Measurements from ENCODE around the gene DPEP2.
"Not testable (repeated sequence)": the region's sequence is repeated elsewhere in the genome, so short reads cannot be mapped to it uniquely, and the experiment has no call there.

DPEP2 gene, protein sequence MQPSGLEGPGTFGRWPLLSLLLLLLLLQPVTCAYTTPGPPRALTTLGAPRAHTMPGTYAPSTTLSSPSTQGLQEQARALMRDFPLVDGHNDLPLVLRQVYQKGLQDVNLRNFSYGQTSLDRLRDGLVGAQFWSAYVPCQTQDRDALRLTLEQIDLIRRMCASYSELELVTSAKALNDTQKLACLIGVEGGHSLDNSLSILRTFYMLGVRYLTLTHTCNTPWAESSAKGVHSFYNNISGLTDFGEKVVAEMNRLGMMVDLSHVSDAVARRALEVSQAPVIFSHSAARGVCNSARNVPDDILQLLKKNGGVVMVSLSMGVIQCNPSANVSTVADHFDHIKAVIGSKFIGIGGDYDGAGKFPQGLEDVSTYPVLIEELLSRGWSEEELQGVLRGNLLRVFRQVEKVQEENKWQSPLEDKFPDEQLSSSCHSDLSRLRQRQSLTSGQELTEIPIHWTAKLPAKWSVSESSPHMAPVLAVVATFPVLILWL

DNA sequence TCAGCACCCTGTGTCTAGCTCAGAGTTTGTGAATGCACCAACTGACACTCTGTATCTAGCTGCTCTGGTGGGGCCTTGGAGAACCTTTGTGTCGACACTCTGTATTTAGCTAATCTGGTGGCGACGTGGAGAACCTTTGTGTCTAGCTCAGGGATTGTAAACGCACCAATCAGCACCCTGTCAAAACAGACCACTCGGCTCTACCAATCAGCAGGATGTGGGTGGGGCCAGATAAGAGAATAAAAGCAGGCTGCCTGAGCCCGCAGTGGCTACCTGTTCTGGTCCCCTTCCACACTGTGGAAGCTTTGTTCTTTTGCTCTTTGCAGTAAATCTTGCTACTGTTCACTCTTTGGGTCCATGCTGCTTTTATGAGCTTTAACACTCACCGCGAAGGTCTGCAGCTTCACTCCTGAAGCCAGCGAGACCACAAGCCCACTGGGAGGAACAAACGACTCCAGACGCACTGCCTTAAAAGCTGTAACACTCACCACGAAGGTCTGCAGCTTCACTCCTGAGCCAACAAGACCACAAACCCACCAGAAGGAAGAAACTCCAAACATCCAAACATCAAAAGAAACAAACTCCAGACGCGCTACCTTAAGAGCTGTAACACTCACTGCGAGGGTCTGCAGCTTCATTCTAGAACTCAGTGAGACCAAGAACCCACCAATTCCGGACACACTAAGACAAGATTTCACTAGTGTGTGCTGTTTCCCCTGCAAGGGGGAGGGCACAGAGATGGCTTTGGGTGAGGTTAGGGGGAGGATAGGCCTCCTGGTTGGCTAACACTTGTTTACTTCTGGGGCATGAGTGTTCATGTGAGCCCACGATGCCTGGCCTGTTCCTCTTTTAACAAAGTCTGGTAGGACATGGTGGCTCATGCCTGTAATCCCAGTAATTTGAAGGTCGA is at the start of gene DPEP2:
Gene DPEP2, minus strand, starts transcription at position 706 of the 910 bp plus-strand sequence. CDS start 6,272 bp downstream, outside the sequence.
- not testable (repeated sequence) for H3K4me3 ChIP-seq (ENCODE audit: low read depth, low read length); H3K79me2 ChIP-seq (ENCODE audit: control insufficient read depth, insufficient read depth, low read length, unreplicated experiment); H3K36me3 ChIP-seq (ENCODE audit: insufficient read depth, low read length); H3K27me3 ChIP-seq (ENCODE audit: insufficient read depth, low read length); H2AFZ ChIP-seq (ENCODE audit: low read length, unreplicated experiment); H3K27ac ChIP-seq (ENCODE audit: low read depth, low read length)
- H3K4me1 ChIP-seq (ENCODE audit: control insufficient read depth, insufficient read depth, low read length, unreplicated experiment): peaks cover 21% of the 10 kb centered on the region

DNA sequence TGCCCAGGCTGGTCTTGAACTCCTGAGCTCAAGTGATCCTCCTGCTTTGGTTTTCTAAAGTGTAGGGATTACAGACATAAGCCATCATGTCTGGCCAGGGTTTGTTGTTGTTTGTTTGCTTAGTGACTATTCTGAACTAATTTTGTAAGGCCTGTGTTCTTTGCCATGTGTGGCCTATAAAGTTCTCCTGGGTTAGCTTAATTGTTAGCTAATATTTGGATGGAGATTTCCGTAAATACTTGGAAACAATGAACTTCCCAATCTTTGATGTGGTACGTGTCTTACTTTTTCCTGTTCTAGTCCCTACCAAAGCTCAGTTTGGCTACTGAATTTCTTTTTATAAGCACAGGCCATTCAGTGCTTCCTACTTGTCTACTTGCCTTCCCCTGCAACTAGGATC is 48.7 kb upstream of the DPEP2 start:
- H2AFZ ChIP-seq (ENCODE audit: low read length, unreplicated experiment): no peak overlapping the region
- H3K79me2 ChIP-seq (ENCODE audit: control insufficient read depth, insufficient read depth, low read length, unreplicated experiment): no peaks in the 10 kb centered on the region
- H3K27ac ChIP-seq (ENCODE audit: low read depth, low read length): no peak overlapping the region
- H3K4me1 ChIP-seq (ENCODE audit: control insufficient read depth, insufficient read depth, low read length, unreplicated experiment): no peaks in the 10 kb centered on the region
- 0 out of 2 replicates have a peak, but pooled peaks cover 11% of the 10 kb centered on the region for H3K36me3 ChIP-seq (ENCODE audit: insufficient read depth, low read length)
- no peaks in the 10 kb centered on the region for H3K27me3 ChIP-seq (ENCODE audit: insufficient read depth, low read length)
- H3K4me3 ChIP-seq (ENCODE audit: low read depth, low read length): no peak overlapping the region

DNA sequence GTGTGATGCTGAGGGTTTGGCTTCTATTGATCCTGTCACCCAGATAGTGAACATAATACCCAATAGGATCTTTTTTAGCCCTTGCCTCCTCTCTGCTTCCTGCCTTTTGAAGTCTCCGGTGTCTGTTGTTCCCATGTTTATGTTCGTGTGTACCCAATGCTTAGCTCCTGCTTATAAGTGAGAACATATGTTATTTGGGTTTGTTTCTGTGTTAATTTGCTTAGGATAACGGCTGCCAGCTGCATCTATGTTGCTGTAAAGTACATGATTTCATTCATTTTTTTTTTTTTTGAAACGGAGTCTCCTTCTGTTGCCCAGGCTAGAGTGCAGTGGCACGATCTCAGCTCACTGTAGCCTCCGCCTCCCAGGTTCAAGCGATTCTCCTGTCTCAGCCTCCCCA is 46.8 kb upstream of the DPEP2 start:
- no peaks in the 10 kb centered on the region for H3K27me3 ChIP-seq (ENCODE audit: insufficient read depth, low read length)
- H3K4me1 ChIP-seq (ENCODE audit: control insufficient read depth, insufficient read depth, low read length, unreplicated experiment): no peaks in the 10 kb centered on the region
- H3K27ac ChIP-seq (ENCODE audit: low read depth, low read length): no peak overlapping the region
- no peak overlapping the region for H2AFZ ChIP-seq (ENCODE audit: low read length, unreplicated experiment)
- no peaks in the 10 kb centered on the region for H3K79me2 ChIP-seq (ENCODE audit: control insufficient read depth, insufficient read depth, low read length, unreplicated experiment)
- H3K36me3 ChIP-seq (ENCODE audit: insufficient read depth, low read length): 0 out of 2 replicates have a peak, but pooled peaks cover 13% of the 10 kb centered on the region
- no peak overlapping the region for H3K4me3 ChIP-seq (ENCODE audit: low read depth, low read length)

DNA sequence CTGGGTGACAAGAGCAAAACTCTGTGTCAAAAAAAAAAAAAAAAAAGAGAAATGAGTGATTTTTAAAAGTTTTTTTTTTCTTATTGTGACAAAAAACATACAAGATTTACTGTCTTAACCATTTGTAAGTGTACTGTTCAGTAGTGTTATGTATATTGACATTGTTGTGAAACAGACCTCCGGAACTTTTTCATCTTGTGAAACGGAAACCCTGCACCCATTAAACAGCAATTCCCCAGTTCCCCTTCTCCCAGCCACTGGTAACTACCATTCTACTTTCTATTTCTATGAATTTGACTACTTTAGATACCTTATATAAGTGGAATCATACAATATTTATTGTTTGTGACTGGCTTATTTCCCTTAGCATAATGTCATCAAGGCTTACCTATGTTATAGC is 42.5 kb upstream of the DPEP2 start:
- H3K4me1 ChIP-seq (ENCODE audit: control insufficient read depth, insufficient read depth, low read length, unreplicated experiment): no peaks in the 10 kb centered on the region
- no peaks in the 10 kb centered on the region for H3K79me2 ChIP-seq (ENCODE audit: control insufficient read depth, insufficient read depth, low read length, unreplicated experiment)
- no peak overlapping the region for H2AFZ ChIP-seq (ENCODE audit: low read length, unreplicated experiment)
- no peak overlapping the region for H3K4me3 ChIP-seq (ENCODE audit: low read depth, low read length)
- no peaks in the 10 kb centered on the region for H3K27me3 ChIP-seq (ENCODE audit: insufficient read depth, low read length)
- H3K36me3 ChIP-seq (ENCODE audit: insufficient read depth, low read length): 0 out of 2 replicates have a peak, but pooled peaks cover 3% of the 10 kb centered on the region
- no peak overlapping the region for H3K27ac ChIP-seq (ENCODE audit: low read depth, low read length)

DNA sequence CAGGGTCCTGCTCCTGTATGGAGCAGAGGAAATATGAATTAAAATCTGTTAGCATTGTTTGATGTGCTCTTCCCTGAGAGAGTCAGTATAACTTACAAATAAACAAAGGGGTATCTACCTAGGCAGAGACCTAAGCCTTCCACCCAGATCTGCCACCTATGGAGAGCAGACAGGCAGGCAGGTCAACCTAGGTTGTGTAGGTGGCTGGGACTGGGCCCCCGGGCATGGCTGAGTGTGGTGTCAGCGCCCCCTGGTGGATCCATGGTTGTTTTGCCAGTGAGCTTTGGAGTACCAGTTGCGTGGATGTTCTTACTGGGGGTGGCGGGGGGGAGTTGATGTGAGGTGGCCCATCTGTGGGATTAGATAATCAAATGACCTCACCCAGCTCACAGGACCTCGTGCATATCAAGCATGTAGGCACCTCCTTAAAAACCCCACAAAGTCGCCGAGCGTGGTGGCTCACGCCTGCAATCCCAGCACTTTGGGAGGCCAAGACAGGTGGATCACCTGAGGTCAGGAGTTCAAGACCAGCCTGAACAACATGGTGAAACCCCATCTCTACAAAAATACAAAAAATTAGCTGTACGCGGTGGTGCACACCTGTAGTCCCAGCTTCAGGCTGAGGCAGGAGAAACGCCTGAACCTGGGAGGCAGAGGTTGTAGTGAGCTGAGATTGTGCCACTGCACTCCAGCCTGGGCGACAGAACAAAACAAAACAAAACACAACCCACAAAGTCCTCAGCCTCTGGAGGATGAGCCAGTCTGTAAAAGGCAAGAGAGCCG is 41.4 kb upstream of the DPEP2 start:
- Histone ChIP-seq H3K27me3 (ENCODE audit: insufficient read depth, low read length) (no peaks in the 10 kb centered on the region), H2AFZ (ENCODE audit: low read length, unreplicated experiment) (no peak overlapping the region), H3K4me1 (ENCODE audit: control insufficient read depth, insufficient read depth, low read length, unreplicated experiment) (no peaks in the 10 kb centered on the region), H3K79me2 (ENCODE audit: control insufficient read depth, insufficient read depth, low read length, unreplicated experiment) (no peaks in the 10 kb centered on the region), H3K27ac (ENCODE audit: low read depth, low read length) (no peak overlapping the region), H3K4me3 (ENCODE audit: low read depth, low read length) (no peak overlapping the region), H3K36me3 (ENCODE audit: insufficient read depth, low read length) (0 out of 2 replicates have a peak, but pooled peaks cover 3% of the 10 kb centered on the region)

DNA sequence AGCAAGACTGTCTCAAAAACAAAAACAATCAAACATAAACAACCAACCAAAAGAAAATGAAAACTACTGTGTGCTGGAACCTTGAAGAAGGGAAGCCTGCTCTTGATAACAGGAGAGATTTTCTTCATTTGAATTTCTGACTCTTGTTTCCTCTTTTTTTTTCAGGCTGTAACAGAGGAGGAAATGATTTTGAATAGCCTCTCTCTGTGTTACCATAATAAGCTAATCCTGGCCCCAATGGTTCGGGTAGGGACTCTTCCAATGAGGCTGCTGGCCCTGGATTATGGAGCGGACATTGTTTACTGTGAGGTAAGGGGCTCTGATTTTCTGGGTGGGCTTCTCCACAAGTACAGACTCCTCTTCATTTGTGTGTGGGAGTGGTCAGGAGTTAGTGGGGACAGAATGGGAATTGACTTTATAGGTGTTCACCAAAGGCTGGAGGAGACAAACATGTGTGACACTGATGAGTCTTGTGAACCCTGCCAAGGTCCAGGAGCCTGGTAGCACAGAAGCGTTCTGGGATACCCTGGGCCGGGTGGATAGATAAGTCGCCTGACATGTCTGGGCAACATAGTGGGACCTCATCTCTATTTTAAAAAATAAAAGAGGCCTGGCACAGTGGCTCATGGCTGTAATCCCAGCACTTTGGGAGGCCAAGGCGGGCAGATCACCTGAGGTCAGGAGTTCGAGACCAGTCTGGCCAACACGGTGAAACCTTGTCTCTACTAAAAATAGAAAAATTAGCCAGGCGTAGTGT is 38.7 kb upstream of the DPEP2 start:
- H2AFZ ChIP-seq (ENCODE audit: low read length, unreplicated experiment): no peak overlapping the region
- no peaks in the 10 kb centered on the region for H3K79me2 ChIP-seq (ENCODE audit: control insufficient read depth, insufficient read depth, low read length, unreplicated experiment)
- no peak overlapping the region for H3K4me3 ChIP-seq (ENCODE audit: low read depth, low read length)
- H3K27me3 ChIP-seq (ENCODE audit: insufficient read depth, low read length): no peaks in the 10 kb centered on the region
- 0 out of 2 replicates have a peak, but pooled peaks cover 3% of the 10 kb centered on the region for H3K36me3 ChIP-seq (ENCODE audit: insufficient read depth, low read length)
- no peaks in the 10 kb centered on the region for H3K4me1 ChIP-seq (ENCODE audit: control insufficient read depth, insufficient read depth, low read length, unreplicated experiment)
- no peak overlapping the region for H3K27ac ChIP-seq (ENCODE audit: low read depth, low read length)

DNA sequence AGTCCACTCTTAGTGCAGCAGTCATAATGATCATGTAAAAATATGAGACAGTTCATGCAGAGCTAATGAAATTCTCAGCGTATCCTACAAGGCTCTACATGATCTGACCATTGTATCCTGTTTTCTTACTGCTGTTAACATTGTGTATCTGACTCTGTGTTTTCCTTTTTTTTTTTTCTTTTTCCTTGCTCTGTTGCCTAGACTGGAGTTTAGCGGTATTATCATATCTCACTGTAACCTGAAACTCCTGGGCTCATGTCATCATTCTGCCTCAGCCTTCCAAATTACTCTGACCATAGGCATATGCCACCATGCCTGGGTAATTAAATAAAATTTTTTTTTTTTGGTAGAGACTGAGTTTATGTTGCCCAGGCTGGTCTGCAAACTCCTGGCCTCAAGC is 35.9 kb upstream of the DPEP2 start:
- H3K4me3 ChIP-seq (ENCODE audit: low read depth, low read length): no peak overlapping the region
- no peak overlapping the region for H2AFZ ChIP-seq (ENCODE audit: low read length, unreplicated experiment)
- H3K36me3 ChIP-seq (ENCODE audit: insufficient read depth, low read length): 0 out of 2 replicates have a peak, but pooled peaks cover 3% of the 10 kb centered on the region
- H3K4me1 ChIP-seq (ENCODE audit: control insufficient read depth, insufficient read depth, low read length, unreplicated experiment): peaks cover 22% of the 10 kb centered on the region
- no peaks in the 10 kb centered on the region for H3K79me2 ChIP-seq (ENCODE audit: control insufficient read depth, insufficient read depth, low read length, unreplicated experiment)
- no peaks in the 10 kb centered on the region for H3K27me3 ChIP-seq (ENCODE audit: insufficient read depth, low read length)
- no peak overlapping the region for H3K27ac ChIP-seq (ENCODE audit: low read depth, low read length)

DNA sequence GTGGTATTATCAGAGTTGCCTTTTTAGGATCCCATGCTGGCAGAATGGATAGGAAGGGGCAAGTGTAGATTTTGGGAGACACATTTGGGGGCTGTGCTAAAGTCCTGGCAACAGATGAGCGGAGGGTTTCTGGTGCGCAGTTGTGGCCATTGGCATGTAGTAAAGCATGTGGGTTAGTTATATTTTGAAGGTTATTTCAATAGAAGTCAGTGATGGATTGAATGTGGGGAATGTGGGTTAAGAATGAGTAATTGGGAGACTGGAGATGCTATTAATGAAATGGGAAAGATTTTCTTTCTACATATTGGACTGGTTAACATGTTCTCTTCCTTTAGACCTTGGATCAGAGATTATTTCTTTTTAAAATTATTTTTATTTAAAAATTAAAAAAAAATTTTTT is 33.8 kb upstream of the DPEP2 start:
- peaks cover 28% of the 10 kb centered on the region for H3K4me1 ChIP-seq (ENCODE audit: control insufficient read depth, insufficient read depth, low read length, unreplicated experiment)
- H3K4me3 ChIP-seq (ENCODE audit: low read depth, low read length): no peak overlapping the region
- no peak overlapping the region for H3K27ac ChIP-seq (ENCODE audit: low read depth, low read length)
- H3K27me3 ChIP-seq (ENCODE audit: insufficient read depth, low read length): no peaks in the 10 kb centered on the region
- H2AFZ ChIP-seq (ENCODE audit: low read length, unreplicated experiment): no peak overlapping the region
- no peaks in the 10 kb centered on the region for H3K79me2 ChIP-seq (ENCODE audit: control insufficient read depth, insufficient read depth, low read length, unreplicated experiment)
- H3K36me3 ChIP-seq (ENCODE audit: insufficient read depth, low read length): 0 out of 2 replicates have a peak, but pooled peaks cover 3% of the 10 kb centered on the region

DNA sequence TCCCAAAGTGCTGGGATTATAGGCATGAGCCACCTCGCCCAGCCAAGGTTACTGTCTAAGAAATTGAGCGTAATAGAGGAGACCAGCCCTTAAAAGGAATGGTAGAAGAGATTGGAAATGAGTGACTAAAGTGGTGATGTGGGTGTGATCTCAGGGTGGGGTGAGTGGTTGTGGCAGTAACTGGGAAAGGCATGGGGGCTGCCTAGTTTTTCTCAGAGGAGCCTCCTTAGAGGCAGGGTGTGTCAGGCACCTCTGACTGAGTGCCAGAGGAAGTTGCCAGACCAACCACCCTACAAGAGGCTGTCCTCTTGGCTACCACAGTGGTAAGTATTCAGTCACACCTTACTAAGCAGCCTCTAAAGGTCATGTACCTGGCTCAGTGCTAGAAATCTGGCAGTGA is 32.7 kb upstream of the DPEP2 start:
- no peak overlapping the region for H2AFZ ChIP-seq (ENCODE audit: low read length, unreplicated experiment)
- H3K27ac ChIP-seq (ENCODE audit: low read depth, low read length): peak overlapping the region; percentile 63
- 0 out of 2 replicates have a peak, but pooled peaks cover 3% of the 10 kb centered on the region for H3K36me3 ChIP-seq (ENCODE audit: insufficient read depth, low read length)
- H3K4me1 ChIP-seq (ENCODE audit: control insufficient read depth, insufficient read depth, low read length, unreplicated experiment): peaks cover 28% of the 10 kb centered on the region
- no peaks in the 10 kb centered on the region for H3K27me3 ChIP-seq (ENCODE audit: insufficient read depth, low read length)
- H3K79me2 ChIP-seq (ENCODE audit: control insufficient read depth, insufficient read depth, low read length, unreplicated experiment): no peaks in the 10 kb centered on the region
- H3K4me3 ChIP-seq (ENCODE audit: low read depth, low read length): no peak overlapping the region

Measured in ACC112 (cell line).